Measurements from ENCODE around the gene PRSS23.

GRCh38 chr11:86818462-86819192 lies 18.3 kb downstream of the PRSS23 start:
- no peak for TF ChIP-seq EZH2phosphoT487 (conservative IDR thresholded peaks at IDR 0.05; ENCODE audit: low read length)
- TF ChIP-seq, protein P1, sequence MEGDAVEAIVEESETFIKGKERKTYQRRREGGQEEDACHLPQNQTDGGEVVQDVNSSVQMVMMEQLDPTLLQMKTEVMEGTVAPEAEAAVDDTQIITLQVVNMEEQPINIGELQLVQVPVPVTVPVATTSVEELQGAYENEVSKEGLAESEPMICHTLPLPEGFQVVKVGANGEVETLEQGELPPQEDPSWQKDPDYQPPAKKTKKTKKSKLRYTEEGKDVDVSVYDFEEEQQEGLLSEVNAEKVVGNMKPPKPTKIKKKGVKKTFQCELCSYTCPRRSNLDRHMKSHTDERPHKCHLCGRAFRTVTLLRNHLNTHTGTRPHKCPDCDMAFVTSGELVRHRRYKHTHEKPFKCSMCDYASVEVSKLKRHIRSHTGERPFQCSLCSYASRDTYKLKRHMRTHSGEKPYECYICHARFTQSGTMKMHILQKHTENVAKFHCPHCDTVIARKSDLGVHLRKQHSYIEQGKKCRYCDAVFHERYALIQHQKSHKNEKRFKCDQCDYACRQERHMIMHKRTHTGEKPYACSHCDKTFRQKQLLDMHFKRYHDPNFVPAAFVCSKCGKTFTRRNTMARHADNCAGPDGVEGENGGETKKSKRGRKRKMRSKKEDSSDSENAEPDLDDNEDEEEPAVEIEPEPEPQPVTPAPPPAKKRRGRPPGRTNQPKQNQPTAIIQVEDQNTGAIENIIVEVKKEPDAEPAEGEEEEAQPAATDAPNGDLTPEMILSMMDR (IDR thresholded peaks at IDR 0.05; ENCODE audit: insufficient read depth, low read length, poor library complexity, severe bottlenecking): no peak

Data from SU-DHL-6 (cell line).